A549 (cell line): ENCODE measurements around the gene MOV10L1. TPM values are rescaled to one million over a fixed set of nuclear protein-coding genes. Genes with fewer than 3 reads are reported as not detected.

Experiments
- ATAC-seq, 2 experiments: fragments of 200-7000 bp in 1 of 2; fragments of >200 bp in 1 of 2; cut with Nextera tagmentation in 1 of 2; cut with Tn5 transposase in 1 of 2; 3 replicates each; pipeline versions ENCODE4 v1.8.0 to v1.9.1; 2018 to 2020; ENCODE audit warnings: mild to moderate bottlenecking in 1 of 2, moderate library complexity in 1 of 2
- CTCF ChIA-PET: fragments of 300-600 bp; sonication (Branson Sonifier 250); formaldehyde crosslinking; extraction: SDS; loops from one replicate; lab custom pipeline; 2021; ENCODE audit warnings: antibody characterized with exemption, inconsistent platforms; lab: Yijun Ruan, JAX
- POLR2A ChIA-PET: fragments of 350-600 bp; formaldehyde crosslinking; extraction: SDS; loops from one replicate; lab custom pipeline; 2021; ENCODE audit warnings: antibody characterized with exemption, inconsistent platforms; lab: Yijun Ruan, JAX
- DNase-seq, 2 experiments: peaks; one replicate each; pipeline versions ENCODE4 v3.0.0 to v3.0.0-alpha.2; 2011 to 2016; ENCODE audit warnings: low read depth in 1 of 2, low spot score in 1 of 2
- FAIRE-seq: peaks from 2 replicates; lab custom pipeline; 2011; peaks lifted over from hg19 to GRCh38; lab: Jason Lieb, UNC
- H3K27ac ChIP-seq, 2 experiments: fragments of >200 bp; sonication (Bioruptor Twin); formaldehyde crosslinking; 3 replicates each; pipeline ENCODE4 v1.5.1; 2016 to 2017
- H3K4me1 ChIP-seq: fragments of >200 bp; sonication (Bioruptor Twin); formaldehyde crosslinking; 3 replicates; pipeline ENCODE4 v1.6.1; 2016
- H3K4me2 ChIP-seq: fragments of >200 bp; sonication (Bioruptor Twin); formaldehyde crosslinking; 3 replicates; pipeline ENCODE4 v1.6.1; 2016
- H3K4me3 ChIP-seq: fragments of >200 bp; sonication (Bioruptor Twin); formaldehyde crosslinking; 3 replicates; pipeline ENCODE4 v1.5.1; 2016
- H3K9me3 ChIP-seq: fragments of >200 bp; sonication (Bioruptor Twin); formaldehyde crosslinking; 3 replicates; pipeline ENCODE4 v1.6.1; 2016
- CBX2 ChIP-seq: fragments of 200-600 bp; sonication (generic); IDR thresholded peaks from 2 replicates; pipeline ENCODE4 v1.6.1; 2016; ENCODE audit warnings: low read depth, mild to moderate bottlenecking, borderline replicate concordance
- EHF ChIP-seq: fragments of 250-450 bp; sonication (Bioruptor Pico); IDR thresholded peaks from 2 replicates; pipeline ENCODE4 v1.5.0; 2020; ENCODE audit warnings: mild to moderate bottlenecking
- EHMT2 ChIP-seq: fragments of 200-600 bp; sonication (generic); IDR thresholded peaks from 2 replicates; pipeline ENCODE4 v1.6.1; 2016; ENCODE audit warnings: antibody characterized with exemption, low read depth, mild to moderate bottlenecking, moderate library complexity
- FOSB ChIP-seq: fragments of 250-450 bp; sonication (Bioruptor Pico); IDR thresholded peaks from 2 replicates; pipeline ENCODE4 v1.5.0; 2020; ENCODE audit warnings: mild to moderate bottlenecking, moderate library complexity
- FOSL2 ChIP-seq, 2 experiments: fragments of 450-650 bp in 1 of 2; fragments of >200 bp in 1 of 2; sonication (Bioruptor Twin) in 1 of 2; formaldehyde crosslinking; IDR thresholded peaks; 2 replicates each; pipeline versions ENCODE4 v1.5.0 to v1.6.1; 2016 to 2020; ENCODE audit warnings: mild to moderate bottlenecking in 1 of 2, moderate library complexity in 1 of 2
- HES2 ChIP-seq: fragments of >200 bp; sonication (Bioruptor Twin); formaldehyde crosslinking; IDR thresholded peaks from 2 replicates; pipeline ENCODE4 v1.6.1; 2016
- HOXB5 ChIP-seq: fragments of 250-450 bp; sonication (Bioruptor Pico); IDR thresholded peaks from 2 replicates; pipeline ENCODE4 v1.5.0; 2020; ENCODE audit warnings: mild to moderate bottlenecking, moderate library complexity
- JUN ChIP-seq, 2 experiments: fragments of >200 bp; sonication (Bioruptor Twin); formaldehyde crosslinking; IDR thresholded peaks; 2 replicates in 1 of 2; 3 replicates in 1 of 2; pipeline ENCODE4 v1.6.1; 2016 to 2017
- JUNB ChIP-seq: fragments of >200 bp; sonication (Bioruptor Twin); formaldehyde crosslinking; IDR thresholded peaks from 2 replicates; pipeline ENCODE4 v1.6.1; 2016
- MAFK ChIP-seq: fragments of 450-650 bp; IDR thresholded peaks from 2 replicates; pipeline ENCODE4 v1.6.1; 2014; ENCODE audit not compliant: partially characterized antibody
- NPAS2 ChIP-seq: fragments of 250-450 bp; sonication (Bioruptor Pico); IDR thresholded peaks from 2 replicates; pipeline ENCODE4 v1.8.0; 2022; ENCODE audit warnings: mild to moderate bottlenecking, moderate library complexity, borderline replicate concordance
- NR3C1 ChIP-seq: fragments of >200 bp; sonication (Bioruptor Twin); formaldehyde crosslinking; IDR thresholded peaks from 3 replicates; pipeline ENCODE4 v1.6.1; 2017
- REST ChIP-seq: fragments of 200-600 bp; sonication (generic); IDR thresholded peaks from 2 replicates; pipeline ENCODE4 v1.6.1; 2016; ENCODE audit warnings: antibody characterized with exemption, mild to moderate bottlenecking, moderate library complexity
- ZC3H11A ChIP-seq: fragments of 450-650 bp; IDR thresholded peaks from 2 replicates; pipeline ENCODE4 v1.6.1; 2014; ENCODE audit warnings: antibody characterized with exemption, mild to moderate bottlenecking
- ZFP36 ChIP-seq: fragments of 450-650 bp; IDR thresholded peaks from 2 replicates; pipeline ENCODE4 v1.6.1; 2014; ENCODE audit warnings: borderline replicate concordance; ENCODE audit not compliant: partially characterized antibody
- ZNF302 ChIP-seq: fragments of 250-450 bp; sonication (Bioruptor Pico); IDR thresholded peaks from 2 replicates; pipeline ENCODE4 v1.9.0; 2021; ENCODE audit warnings: inconsistent platforms, mild to moderate bottlenecking, moderate library complexity
- WGBS: methylation state at CpG from one replicate; pipeline ENCODE4 v1.1.6; 2017; ENCODE audit errors: missing lambda C conversion rate; 5-methylcytosine and 5-hydroxymethylcytosine counted together
- polyA plus RNA-seq, 4 experiments: library from polyadenylated mRNA; depleted of rRNA in 3 of 4; stranded (reverse); fragments of >200 nt; fragmentation: RNase III in 1 of 4; extraction: RNeasy Plus Mini Kit Qiagen cat#74134 plus additional on column Dnase treatment in 1 of 4; gene quantifications; 2 replicates in 3 of 4; 3 replicates in 1 of 4; pipeline ENCODE4 v1.2.3, GENCODE V29; 2011 to 2017
- TF ChIP-seq, protein P1 (sequence below): fragments of >200 bp; sonication (Bioruptor Twin); formaldehyde crosslinking; IDR thresholded peaks from 3 replicates; pipeline ENCODE4 v1.6.1; 2016
- TF ChIP-seq, protein P2 (sequence below): fragments of 250-450 bp; sonication (Bioruptor Pico); IDR thresholded peaks from 2 replicates; pipeline ENCODE4 v1.5.0; 2021; ENCODE audit warnings: mild to moderate bottlenecking, moderate library complexity, borderline replicate concordance
- TF ChIP-seq, protein P3 (sequence below): fragments of >200 bp; sonication (Bioruptor Twin); formaldehyde crosslinking; IDR thresholded peaks from 3 replicates; pipeline ENCODE4 v1.5.1; 2016

The MOV10L1 gene
- polyA plus RNA-seq, 2 of the 4 experiments (the other 2 are of a cell fraction) = 0.04 TPM

DNA sequence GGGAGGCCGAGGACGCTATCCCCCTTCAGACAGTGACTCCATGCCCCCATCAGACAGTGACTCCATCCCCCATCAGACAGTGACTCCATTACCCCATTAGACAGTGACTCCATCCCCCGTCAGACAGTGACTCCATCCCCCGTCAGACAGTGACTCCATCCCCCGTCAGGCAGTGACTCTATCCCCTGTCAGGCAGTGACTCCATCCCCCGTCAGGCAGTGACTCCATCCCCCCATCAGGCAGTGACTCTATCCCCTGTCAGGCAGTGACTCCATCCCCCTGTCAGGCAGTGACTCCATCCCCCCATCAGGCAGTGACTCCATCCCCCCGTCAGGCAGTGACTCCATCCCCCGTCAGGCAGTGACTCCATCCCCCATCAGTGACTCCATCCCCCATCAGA lies 22.6 kb upstream of the MOV10L1 start:
- ChIA-PET CTCF (interaction anchor here (1.0 kb wide), 1 partner anchor 33 kb away, joined by 3 read pairs; no protein-coding TSS in a partner anchor), POLR2A (no interaction called here)
- no peak for DNase-seq
- H3K27ac ChIP-seq = no peak overlapping the region
- no peaks in the 10 kb centered on the region for H3K9me3 ChIP-seq
- FAIRE-seq = no peak
- H3K4me1 ChIP-seq = no peaks in the 10 kb centered on the region
- no peak for ATAC-seq
- no peak for TF ChIP-seq NPAS2
- TF ChIP-seq JUNB = no peak
- no peak for TF ChIP-seq CBX2
- TF ChIP-seq REST = no peak
- TF ChIP-seq NR3C1 = no peak
- no peak for TF ChIP-seq EHMT2
- no peak for TF ChIP-seq HES2
- TF ChIP-seq ZNF302 = no peak
- TF ChIP-seq, protein P1, sequence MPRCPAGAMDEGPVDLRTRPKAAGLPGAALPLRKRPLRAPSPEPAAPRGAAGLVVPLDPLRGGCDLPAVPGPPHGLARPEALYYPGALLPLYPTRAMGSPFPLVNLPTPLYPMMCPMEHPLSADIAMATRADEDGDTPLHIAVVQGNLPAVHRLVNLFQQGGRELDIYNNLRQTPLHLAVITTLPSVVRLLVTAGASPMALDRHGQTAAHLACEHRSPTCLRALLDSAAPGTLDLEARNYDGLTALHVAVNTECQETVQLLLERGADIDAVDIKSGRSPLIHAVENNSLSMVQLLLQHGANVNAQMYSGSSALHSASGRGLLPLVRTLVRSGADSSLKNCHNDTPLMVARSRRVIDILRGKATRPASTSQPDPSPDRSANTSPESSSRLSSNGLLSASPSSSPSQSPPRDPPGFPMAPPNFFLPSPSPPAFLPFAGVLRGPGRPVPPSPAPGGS = no peak
- no peak for TF ChIP-seq MAFK
- TF ChIP-seq, protein P2, sequence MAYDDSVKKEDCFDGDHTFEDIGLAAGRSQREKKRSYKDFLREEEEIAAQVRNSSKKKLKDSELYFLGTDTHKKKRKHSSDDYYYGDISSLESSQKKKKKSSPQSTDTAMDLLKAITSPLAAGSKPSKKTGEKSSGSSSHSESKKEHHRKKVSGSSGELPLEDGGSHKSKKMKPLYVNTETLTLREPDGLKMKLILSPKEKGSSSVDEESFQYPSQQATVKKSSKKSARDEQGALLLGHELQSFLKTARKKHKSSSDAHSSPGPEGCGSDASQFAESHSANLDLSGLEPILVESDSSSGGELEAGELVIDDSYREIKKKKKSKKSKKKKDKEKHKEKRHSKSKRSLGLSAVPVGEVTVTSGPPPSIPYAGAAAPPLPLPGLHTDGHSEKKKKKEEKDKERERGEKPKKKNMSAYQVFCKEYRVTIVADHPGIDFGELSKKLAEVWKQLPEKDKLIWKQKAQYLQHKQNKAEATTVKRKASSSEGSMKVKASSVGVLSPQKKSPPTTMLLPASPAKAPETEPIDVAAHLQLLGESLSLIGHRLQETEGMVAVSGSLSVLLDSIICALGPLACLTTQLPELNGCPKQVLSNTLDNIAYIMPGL (CRISPR knock-in tag) = no peak
- no peak for TF ChIP-seq HOXB5 (CRISPR knock-in tag)
- TF ChIP-seq, protein P3, sequence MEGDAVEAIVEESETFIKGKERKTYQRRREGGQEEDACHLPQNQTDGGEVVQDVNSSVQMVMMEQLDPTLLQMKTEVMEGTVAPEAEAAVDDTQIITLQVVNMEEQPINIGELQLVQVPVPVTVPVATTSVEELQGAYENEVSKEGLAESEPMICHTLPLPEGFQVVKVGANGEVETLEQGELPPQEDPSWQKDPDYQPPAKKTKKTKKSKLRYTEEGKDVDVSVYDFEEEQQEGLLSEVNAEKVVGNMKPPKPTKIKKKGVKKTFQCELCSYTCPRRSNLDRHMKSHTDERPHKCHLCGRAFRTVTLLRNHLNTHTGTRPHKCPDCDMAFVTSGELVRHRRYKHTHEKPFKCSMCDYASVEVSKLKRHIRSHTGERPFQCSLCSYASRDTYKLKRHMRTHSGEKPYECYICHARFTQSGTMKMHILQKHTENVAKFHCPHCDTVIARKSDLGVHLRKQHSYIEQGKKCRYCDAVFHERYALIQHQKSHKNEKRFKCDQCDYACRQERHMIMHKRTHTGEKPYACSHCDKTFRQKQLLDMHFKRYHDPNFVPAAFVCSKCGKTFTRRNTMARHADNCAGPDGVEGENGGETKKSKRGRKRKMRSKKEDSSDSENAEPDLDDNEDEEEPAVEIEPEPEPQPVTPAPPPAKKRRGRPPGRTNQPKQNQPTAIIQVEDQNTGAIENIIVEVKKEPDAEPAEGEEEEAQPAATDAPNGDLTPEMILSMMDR = no peak
- TF ChIP-seq JUN (IDR thresholded peaks at IDR 0.05) = no peak
- no peak for TF ChIP-seq ZC3H11A
- no peak for TF ChIP-seq FOSB (CRISPR knock-in tag)
- no peak for TF ChIP-seq EHF (CRISPR knock-in tag)
- TF ChIP-seq FOSL2 (IDR thresholded peaks at IDR 0.05) = no peak
- TF ChIP-seq FOSL2 (CRISPR knock-in tag; IDR thresholded peaks at IDR 0.05) = no peak
- H3K4me2 ChIP-seq = no peak overlapping the region
- 5% methylated on average over 2 of the region's 8 CpGs for WGBS
- H3K4me3 ChIP-seq = no peak overlapping the region

- no peaks in the 10 kb centered on the region for H3K4me1 ChIP-seq
- WGBS = 77% methylated on average over 4 of the region's 11 CpGs
- POLR2A ChIA-PET = no interaction called here
Measured at GRCh38 chr22:50068096-50068495, 21.7 kb upstream of the MOV10L1 start.

More at GRCh38 chr22:50068096-50068495, 21.7 kb upstream of the MOV10L1 start:
- H3K4me2 ChIP-seq = no peak overlapping the region
- no peak for TF ChIP-seq ZFP36
- TF ChIP-seq, protein P3 = no peak
- no peak for TF ChIP-seq HES2
- CTCF ChIA-PET = no interaction called here
- H3K27ac ChIP-seq = no peak overlapping the region
- DNase-seq (no peak), FAIRE-seq (no peak), ATAC-seq (no peak)
- H3K4me3 ChIP-seq = no peak overlapping the region
- no peaks in the 10 kb centered on the region for H3K9me3 ChIP-seq
